Activated CD4-positive, alpha-beta T cell treated with anti-CD3 and anti-CD28 coated beads for 1 hour (primary cell): ENCODE results near the gene SCLY.

Experiments used
- DNase-seq: peaks from one replicate; pipeline ENCODE4 v3.0.0-alpha.2; 2020

The SCLY gene

DNA sequence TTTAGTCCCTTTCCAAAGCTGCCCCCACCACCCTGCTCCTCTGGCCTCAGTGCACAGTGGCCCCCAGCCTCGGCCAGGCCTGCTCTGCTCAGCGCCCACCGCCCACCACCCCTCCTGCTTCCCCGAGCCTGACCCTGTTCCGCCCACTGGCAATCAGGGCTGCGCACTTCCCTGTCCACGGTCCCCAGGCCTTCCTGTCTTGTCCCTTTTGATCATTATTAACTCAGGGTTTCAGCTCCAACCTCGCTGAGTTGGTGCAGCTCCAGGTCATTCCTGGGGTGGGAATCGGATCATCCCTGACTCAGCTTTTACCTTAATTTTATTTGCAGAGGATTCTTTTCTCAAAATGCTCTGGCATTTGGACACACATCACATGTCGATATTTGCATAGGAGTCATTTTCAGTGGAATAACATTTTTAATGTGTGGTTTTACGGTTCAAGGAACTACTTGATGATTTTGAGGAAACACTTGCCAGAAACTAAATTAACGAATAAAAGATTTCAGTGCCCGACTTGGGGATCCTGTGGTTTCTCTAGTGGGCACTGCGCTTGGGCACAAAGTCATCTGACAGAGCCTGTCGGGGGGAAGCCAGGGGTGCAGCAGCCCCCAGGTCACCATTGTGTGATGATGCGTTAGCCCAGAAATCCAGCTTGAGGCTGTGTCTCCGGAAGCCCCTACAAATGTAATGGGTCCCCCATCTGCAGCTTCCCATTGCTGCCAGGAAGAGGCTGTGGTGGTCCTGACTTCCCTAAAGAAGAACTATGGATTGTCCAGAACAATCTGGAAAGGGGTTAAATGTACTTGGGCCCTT is 38.3 kb downstream of the SCLY start:
- no peak for DNase-seq

DNA sequence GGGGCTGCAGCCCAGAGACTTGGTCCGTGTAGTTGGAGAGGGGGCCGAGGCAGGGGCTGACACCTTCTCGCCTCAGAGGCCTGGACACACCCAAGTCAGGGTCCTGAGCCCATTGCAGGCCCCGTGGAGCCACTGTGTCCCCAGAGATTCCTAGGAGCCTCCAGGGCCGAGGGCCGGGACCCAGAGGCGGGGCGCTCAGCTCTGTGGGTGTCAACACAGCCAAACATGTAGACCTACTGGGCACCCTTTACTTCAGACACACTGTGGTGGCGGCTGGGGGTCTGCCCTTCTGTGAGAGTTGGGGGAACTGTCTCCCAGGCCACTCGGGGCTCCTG is 38.9 kb downstream of the SCLY start:
- DNase-seq, result no peak

DNA sequence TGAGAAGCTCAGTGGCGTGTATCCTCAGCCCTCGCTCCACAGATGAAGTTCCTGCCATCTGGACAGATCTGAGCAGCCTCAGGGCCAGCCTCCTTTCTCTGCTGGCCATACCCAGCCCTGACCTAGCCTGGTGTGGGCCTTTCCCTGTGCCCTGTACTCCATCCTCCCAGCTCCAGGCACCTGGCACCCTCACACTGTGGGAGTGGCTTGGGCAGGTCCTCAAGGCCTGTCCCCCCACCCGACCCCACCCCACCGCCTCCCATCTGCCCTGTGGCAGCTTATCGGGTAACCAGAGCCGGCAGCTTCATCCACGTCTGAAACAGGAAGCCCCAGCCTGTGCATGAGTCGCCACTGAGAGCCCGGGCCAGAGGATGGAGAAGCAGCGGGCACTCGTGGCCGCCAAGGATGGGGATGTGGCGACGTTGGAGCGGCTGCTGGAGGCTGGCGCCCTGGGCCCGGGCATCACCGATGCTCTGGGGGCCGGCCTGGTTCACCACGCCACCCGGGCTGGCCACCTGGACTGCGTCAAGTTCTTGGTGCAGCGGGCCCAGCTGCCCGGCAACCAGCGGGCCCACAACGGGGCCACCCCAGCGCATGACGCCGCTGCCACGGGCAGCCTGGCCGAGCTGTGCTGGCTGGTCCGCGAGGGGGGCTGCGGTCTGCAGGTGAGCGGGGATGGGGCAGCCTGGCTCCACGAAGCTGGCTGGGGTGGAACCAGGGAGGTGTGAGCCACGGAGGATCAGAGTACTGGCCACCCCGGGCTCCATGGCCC is 39.4 kb downstream of the SCLY start, which contains the start of gene ESPNL:
TSS of gene ESPNL (plus strand) at position 292 of the 772 bp plus-strand sequence. CDS start at position 372, 80 bp downstream.
- no peak for DNase-seq

DNA sequence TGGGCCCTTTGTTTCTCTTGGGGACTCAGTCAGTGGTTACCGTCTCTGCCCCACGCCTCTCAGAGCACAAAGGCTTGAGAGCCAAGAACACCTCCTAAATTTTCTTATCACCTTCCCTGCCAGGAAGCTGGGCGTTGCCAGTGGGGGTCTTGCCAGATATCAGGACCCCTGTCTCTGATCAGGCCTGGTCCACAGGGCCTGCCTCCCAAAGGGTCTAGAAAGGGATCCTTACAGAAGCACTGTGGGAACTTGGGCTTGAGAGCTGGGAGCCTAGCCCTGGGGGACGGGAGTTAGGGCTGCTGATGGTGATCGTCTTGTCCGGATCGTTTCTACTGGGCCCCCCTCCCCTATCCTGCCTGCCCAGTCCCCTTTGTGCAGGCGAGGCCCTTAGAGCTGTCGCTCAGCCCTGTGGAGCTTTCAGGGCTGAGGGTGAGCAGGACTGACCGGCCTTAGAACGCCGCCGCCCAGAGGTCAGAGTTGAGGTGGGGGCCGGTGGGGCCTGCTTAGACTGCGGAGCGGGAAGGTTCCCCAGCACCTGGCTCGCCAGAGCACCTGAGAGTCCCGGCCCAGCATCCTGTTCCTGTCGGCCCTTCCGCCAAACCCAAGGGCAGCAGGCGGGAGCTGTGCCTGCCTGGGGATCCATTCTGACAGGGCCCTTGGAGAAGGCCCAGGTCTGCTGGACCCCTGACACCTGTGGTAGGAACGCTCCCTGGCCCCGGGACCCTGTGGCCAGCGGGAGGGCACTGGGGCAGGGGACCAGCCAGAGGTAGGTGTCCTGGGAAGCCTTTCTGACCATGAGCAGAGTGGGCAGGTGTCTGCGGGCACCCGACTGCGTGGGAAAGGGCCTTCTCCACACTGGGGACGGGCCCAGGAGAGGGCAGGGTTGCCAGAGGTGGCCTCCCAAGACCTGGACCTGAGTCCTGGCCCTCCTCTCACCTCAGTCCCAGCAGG is 40.3 kb downstream of the SCLY start:
- no peak for DNase-seq

DNA sequence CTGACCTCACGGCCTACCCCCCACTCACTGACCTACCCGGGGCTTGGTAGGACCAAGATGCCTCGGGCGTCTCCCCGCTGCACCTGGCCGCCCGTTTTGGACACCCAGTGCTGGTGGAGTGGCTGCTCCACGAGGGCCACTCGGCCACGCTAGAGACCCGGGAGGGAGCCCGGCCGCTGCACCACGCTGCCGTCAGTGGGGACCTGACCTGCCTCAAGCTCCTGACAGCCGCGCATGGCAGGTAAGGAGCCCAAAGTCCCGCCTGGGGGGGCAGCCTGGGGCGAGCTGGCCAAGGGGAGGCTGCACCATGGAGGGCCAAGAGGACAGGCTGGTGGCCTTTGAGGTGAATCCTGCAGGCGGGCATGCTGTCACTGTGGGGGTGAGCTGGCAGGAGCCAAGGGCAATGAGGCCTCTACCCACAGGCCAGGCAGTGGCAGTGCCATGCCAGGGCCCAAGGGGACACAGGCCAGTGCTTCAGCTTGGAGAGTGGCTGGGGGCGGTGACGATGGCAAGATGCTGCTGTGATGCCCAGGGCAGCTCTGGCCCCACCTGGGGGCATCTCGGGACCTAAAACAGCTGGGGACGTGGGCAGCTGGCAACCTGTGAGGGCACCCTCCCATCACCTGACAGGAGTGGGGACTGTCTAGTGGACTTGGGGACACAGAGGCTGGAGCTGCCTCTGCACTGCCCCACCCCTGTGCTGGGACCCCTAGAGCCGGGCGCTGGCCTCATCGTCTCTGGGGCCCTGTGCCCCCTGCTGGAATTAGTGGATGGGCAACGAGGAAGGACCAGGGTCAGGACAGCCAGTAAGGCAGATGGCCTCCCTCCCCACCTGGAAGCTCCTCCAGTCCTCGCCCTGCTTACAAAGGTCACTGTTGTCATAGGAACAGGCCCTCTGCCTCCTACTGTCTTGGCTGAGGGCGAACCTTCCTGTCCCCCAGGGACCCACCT is 41.4 kb downstream of the SCLY start:
- no peak for DNase-seq

DNA sequence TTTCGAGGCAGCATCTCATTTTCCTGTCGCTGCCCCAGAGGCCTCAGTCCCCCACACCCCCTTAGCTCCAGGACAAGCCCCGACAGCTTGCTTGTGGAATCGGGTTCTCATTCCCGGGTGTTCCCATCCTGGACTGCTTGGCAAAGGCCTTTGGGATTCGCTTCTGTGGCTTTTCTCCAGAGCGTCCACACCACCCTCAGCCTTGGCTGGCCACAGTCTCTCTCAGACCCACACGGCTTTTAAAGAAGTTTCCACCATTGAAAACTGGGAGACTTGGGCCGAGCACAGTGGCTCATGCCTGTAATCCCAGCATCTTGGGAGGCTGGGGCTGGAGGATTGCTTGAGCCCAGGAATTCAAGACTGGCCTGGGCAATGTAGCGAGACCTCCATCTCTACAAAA is 42.1 kb downstream of the SCLY start:
- DNase-seq, result no peak

DNA sequence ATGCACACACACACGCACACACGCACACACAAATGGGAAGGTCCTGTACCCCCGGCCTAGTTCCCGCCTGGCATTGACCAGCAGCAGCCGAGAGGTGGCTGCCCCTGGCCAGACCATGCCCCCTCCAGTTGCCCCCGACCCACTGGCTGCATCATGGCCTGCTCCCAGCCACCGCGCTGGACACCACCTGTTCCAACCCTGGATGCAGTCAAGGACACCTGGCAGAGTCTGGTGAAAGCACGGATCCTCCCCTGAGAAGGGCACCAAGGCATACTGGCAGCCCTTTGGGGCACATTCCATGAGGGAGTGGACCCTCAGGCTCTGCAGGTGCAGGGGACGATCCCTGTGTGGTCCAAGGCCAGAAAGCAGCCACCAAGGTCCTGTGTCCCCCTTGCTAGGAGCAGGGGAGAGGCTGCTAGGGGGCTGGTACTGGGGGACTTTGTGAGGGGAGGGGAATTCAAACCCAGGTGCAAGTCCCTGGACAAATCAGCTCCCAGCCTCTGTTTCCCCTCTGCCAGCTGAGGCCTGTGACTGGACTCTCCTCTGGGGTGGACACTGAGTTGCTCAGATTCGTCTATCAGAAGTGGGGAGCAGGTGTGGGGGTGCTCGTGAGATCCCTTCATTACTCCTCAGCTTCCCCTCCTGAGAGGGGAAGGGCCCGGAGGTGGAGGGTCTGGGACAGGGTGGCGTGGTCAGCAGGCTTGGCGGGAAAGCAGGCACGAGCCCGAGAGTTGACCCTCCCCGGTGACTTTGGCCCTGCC is 42.8 kb downstream of the SCLY start:
- no peak for DNase-seq

DNA sequence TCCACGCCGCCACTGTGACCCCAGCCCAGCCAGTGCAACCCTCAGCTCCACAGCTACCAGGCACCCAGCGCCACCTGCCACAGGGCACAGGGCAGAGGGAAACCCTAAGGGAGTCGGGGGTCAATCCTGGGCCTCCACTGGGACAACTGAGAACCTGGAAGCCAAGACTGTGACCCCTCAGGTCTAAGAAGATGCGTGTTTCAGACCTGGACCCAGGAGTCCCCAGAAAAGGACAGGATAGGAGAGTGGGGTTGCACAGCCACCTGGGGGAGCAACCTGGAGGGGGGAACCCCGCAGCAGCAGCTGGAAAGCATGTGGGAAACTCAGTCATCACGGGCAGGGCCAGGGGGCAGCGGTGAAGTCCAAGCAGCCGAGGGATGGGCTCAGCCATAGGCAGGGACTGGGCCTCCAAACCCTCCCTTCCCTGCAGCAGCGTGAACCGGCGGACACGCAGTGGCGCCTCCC is 43.5 kb downstream of the SCLY start:
- no peak for DNase-seq

DNA sequence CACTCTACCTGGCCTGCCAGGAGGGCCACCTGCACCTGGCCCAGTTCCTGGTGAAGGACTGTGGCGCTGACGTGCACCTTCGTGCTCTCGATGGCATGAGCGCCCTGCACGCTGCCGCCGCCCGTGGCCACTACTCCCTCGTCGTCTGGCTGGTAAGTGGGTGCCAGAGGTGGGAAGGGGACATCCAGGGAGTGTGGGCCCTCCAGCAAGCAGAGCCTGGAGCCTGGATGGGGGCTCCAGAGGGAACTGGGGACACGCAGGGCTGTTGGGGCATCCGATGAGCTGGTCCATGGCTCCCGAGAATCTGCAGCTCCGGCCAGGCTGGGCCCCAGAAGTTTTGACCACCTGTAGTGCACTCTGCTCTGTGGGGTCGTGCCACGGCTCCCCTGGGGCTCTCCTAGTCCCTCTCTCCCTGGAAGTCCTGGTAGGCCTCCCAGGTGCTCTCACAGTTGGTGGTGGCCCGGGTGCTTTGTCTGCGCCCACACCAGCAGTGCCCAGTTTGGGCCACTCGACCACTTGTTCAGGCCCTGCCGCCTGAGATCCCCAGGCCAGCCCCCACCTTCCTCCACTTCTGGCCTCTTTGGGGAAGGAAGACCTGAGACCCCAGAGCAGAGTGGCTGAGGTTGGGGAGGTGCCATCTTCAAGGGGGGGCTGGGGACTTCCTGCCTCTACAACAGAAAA is 44.0 kb downstream of the SCLY start:
- DNase-seq, result no peak

DNA sequence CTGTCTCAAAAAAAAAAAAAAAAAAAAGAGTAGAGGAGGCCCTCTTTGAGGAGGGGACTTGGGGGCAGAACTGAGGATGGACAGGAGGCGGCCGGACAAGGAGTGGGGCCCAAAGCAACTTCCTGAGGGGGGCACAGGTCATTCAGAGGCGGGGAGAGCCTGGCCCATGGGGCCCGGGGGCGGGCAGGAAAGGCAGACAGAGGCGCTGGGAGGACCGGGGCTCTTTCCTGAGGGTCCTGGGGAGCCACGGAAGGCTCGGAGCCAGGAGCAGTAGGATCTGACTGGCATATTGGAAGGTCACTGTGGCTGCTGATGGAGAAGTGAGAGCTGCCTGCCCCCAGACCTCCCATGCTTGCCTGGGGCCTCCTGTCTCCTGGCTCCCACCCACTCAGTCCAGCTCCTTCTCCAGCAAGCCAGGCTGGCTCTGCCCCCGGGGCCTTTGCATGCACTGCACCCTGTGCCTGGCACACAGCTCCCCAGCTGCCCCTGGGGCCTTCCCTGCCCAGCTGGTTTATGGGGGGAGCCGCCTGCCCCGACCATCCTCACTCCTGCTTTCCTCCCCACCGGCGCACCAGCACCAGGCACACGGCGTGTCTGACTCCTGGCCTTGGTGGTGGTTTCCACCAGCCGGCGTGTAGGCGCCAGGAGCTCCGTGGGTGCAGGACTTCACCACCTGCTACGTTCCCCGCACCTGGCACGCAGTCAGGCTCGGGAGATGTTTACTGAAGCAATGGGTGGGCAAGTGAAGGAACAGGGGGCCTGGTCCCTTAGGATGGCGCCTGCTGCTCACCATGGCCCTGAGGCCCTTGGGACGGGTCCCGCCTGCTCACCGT is 44.9 kb downstream of the SCLY start:
- DNase-seq, result no peak

DNA sequence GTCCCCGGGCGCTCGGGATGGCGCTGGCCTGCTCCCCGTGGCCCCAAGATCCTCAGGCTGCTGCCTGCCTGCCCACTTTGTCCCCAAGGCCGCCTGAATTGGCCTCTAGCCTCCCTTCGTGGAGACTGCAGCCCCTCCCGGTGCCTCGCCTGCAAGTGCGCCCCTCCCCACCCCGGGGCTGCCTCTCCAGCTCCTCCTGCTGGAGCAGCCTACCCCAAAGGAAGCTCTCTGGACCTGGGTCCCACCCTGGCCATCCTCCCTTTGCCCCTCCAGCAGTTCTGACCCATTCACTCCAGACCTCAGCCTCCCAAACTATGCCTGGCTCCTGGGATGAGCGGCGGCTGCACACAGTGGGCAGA is 45.5 kb downstream of the SCLY start:
- DNase-seq, result no peak

DNA sequence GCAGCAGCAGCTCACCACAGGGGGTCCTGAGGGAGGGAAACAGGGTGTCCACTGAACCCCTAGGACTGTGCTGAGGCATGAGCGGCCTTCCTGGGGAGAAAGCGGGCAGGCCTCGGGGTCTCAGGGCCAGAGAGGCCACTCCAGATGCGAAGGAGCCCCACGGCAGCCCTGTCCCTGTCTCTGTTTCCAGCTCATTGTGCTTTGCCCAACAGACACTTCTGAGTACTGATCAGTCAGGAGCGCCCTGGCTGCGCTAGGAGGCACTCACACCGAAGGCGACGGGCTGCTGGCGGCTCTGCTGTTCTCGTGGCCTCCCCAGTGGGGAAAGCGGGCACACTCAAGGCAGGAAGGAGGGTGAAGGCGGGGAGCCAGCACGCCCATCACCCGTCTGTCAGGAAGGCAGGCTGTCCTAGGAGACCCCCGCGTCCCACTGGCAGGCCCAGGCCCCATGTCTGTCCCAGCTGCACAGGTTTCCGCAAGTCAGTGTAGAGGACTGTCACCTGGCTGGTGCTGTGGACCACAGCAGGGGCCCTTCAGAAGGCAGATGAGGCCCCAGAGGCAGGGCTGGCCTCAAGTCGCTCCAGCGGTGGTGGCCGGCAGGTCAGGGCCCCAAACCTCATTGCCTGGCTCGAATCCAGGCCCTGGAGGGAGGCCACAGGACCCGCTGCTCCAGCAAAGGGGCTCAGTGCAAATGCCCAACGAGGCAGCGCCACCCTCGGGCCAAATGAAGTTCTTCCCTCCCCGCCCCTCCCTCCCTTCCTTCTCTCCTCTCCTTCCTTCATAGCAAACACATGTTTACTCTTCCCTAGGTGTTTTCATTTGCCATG is 46.1 kb downstream of the SCLY start:
- DNase-seq, result no peak

DNA sequence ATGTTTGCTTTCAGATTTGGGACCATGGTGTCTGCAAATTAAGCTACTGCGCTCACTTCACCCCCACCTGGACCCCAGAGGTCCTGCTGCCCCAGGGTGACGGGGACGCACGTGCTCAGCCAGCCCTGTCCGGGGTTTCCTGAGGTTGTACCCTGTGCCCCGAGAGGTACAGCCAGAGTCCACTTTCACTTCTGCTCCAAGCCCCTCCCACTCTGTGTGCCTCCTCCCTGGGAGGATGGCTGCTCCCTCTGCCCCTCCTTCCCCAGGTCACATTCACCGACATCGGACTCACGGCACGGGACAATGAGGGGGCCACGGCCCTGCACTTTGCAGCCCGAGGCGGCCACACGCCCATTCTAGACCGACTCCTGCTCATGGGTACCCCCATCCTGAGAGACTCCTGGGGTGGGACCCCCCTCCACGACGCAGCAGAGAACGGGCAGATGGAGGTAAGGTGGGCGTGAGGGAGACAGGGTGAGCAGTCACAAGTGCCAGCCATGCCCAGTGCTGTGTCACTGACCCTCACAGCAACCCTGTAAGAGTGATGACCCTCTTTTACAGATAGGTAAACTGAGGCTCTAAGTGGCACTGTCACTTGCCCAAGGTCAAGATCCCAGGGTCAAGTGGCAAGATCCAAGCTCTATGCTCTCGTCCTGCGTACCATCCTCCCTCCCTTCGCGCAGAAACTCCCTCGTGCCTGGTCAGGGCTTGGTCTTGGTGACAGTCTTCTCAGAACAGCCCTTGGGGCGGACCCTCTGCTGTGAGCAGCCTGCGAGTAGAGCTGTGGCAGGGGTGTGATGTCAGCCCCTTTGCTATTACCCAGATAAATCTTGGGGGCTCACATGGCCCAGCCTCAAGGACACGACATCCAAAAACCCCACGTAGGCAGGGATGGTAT is 47.0 kb downstream of the SCLY start:
- no peak for DNase-seq

DNA sequence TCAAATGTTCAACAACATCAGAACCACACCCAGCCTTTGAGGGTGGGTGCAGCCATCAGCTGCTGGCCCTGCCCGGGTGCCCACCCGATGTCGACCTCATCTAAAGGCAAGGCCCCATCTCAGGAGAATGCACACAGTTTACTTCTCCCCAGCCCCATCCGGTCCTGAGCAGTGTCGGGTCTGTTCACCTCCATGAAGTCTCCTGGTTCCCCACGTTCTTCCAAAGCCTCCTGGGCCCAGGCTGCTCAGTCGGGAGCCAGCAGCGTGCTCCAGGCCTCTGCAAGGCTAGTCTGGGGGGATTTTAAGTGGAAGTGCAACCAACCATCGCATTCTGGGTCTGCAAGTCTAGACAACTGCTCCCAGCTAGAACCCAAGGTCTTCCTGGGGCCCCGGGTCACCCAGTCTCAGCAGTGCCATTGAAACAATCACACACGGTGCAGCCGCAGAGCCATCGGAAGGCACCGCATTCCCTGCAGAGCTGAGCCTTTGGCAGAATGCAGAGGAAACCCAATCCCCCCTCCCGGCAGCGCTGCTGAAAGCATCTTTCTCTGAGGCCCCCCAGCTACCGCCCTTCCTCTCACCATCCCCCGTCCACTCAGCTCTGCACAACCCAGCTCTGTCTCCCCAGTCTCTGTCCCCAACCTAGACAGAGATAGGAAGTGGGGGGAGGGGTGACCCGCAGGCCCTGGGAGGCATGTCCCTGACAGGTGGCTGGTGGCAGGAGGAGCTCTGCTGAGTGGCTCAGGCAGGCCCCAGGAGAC is 47.8 kb downstream of the SCLY start:
- no peak for DNase-seq

DNA sequence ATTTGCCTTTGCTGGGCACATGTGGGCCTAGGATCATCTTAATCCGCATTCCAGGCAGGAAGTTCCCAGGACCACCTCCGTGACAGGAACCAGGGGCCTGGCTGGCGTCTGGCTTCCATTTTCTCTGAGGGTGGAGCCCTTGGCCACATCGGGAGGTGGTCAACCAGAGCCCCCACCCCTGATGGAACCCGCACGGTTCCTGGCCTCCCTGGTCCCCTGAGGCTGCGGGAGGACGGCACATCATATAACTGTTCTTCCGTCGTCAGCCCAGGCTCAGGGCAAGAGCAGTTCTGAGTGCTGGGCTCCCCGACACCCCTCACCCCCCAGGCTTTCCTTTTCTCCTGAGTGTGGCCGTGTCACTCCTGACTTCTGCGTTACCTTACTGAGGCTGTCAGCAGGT is 52.8 kb downstream of the SCLY start:
- no peak for DNase-seq

DNA sequence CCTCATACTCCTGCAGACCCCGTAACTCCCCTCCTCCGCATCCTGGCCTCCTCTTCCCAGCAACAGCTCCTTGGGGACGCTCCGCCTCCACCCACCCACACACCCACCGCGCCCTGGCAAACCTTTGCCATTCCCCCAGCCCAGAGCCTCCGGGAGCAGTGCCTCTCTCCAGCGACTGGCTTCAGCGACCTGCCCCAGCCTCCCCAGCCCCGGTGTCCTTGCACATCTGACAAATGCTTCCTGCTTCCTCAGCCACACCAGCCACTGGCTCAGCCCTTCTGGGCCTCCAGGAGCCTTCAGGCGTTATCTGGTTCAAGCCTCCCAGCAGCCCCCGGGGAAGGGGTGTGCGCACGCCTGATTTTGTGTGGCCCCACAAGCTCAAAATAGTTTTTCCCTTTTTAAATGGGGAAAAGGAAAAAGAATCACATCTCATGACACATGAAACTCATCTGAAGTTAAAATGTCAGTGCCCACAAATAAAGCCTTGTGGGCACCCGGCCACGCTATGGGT is 53.6 kb downstream of the SCLY start:
- DNase-seq, result no peak
